SK-N-SH treated with all-trans-retinoic acid at 6 μM for 48 hours (cell line): ENCODE results near the gene GBE1.

Experiments used
- ATAC-seq: fragments of 200-7000 bp; cut with Tn5 transposase; 3 replicates; pipeline ENCODE4 v1.9.1; 2020; ENCODE audit warnings: mild to moderate bottlenecking, moderate library complexity
- ARNTL ChIP-seq: fragments of 450-650 bp; formaldehyde crosslinking; IDR thresholded peaks from 2 replicates; pipeline ENCODE4 v1.5.0; 2020; ENCODE audit warnings: low read depth, mild to moderate bottlenecking, moderate library complexity, borderline replicate concordance
- BACH2 ChIP-seq: fragments of 250-450 bp; sonication (Bioruptor Pico); IDR thresholded peaks from 2 replicates; pipeline ENCODE4 v1.9.0; 2021; ENCODE audit warnings: mild to moderate bottlenecking, borderline replicate concordance
- CREB5 ChIP-seq: fragments of 250-450 bp; sonication (Bioruptor Pico); IDR thresholded peaks from 2 replicates; pipeline ENCODE4 v1.5.1; 2020; ENCODE audit warnings: low read depth, mild to moderate bottlenecking, moderate library complexity
- CSDC2 ChIP-seq: fragments of 250-450 bp; sonication (Bioruptor Pico); IDR thresholded peaks from 2 replicates; pipeline ENCODE4 v1.5.0; 2020; ENCODE audit warnings: mild to moderate bottlenecking, moderate library complexity
- CSRNP3 ChIP-seq: fragments of 250-450 bp; sonication (Bioruptor Pico); IDR thresholded peaks from 2 replicates; pipeline ENCODE4 v1.5.1; 2021; ENCODE audit warnings: mild to moderate bottlenecking, moderate library complexity
- ESRRG ChIP-seq: fragments of 250-450 bp; sonication (Bioruptor Pico); IDR thresholded peaks from 2 replicates; pipeline ENCODE4 v1.6.1; 2021; ENCODE audit warnings: mild to moderate bottlenecking
- ISL1 ChIP-seq: fragments of 250-450 bp; sonication (Bioruptor Pico); IDR thresholded peaks from 2 replicates; pipeline ENCODE4 v2.1.2; 2022; ENCODE audit warnings: mild to moderate bottlenecking, moderate library complexity
- OSR1 ChIP-seq: fragments of 250-450 bp; sonication (Bioruptor Pico); IDR thresholded peaks from 2 replicates; pipeline ENCODE4 v1.8.0; 2022; ENCODE audit warnings: moderate library complexity, mild to moderate bottlenecking, inconsistent platforms
- PATZ1 ChIP-seq: fragments of 250-450 bp; sonication (Bioruptor Pico); IDR thresholded peaks from 2 replicates; pipeline ENCODE4 v1.8.0; 2020; ENCODE audit warnings: mild to moderate bottlenecking, moderate library complexity, borderline replicate concordance
- POU6F1 ChIP-seq: fragments of 250-450 bp; sonication (Bioruptor Pico); IDR thresholded peaks from 2 replicates; pipeline ENCODE4 v1.8.0; 2021; ENCODE audit warnings: low read depth, mild to moderate bottlenecking, moderate library complexity, borderline replicate concordance
- PPARA ChIP-seq: fragments of 250-450 bp; sonication (Bioruptor Pico); IDR thresholded peaks from 2 replicates; pipeline ENCODE4 v1.5.0; 2020; ENCODE audit warnings: mild to moderate bottlenecking, borderline replicate concordance
- SNAI2 ChIP-seq: fragments of 250-450 bp; sonication (Bioruptor Pico); IDR thresholded peaks from 2 replicates; pipeline ENCODE4 v1.5.0; 2020; ENCODE audit warnings: mild to moderate bottlenecking, moderate library complexity
- TCF4 ChIP-seq: fragments of 250-450 bp; sonication (Bioruptor Pico); IDR thresholded peaks from 2 replicates; pipeline ENCODE4 v1.8.0; 2021; ENCODE audit warnings: mild to moderate bottlenecking, moderate library complexity, borderline replicate concordance
- TOX ChIP-seq: fragments of 250-450 bp; sonication (Bioruptor Pico); IDR thresholded peaks from 2 replicates; pipeline ENCODE4 v1.8.0; 2021; ENCODE audit warnings: mild to moderate bottlenecking, moderate library complexity, borderline replicate concordance
- TSHZ2 ChIP-seq: fragments of 250-450 bp; sonication (Bioruptor Pico); IDR thresholded peaks from 2 replicates; pipeline ENCODE4 v1.5.0; 2020; ENCODE audit warnings: mild to moderate bottlenecking, moderate library complexity
- ZC3H10 ChIP-seq: fragments of 250-450 bp; sonication (Bioruptor Pico); IDR thresholded peaks from 2 replicates; pipeline ENCODE4 v1.5.1; 2021; ENCODE audit warnings: mild to moderate bottlenecking, moderate library complexity
- ZFP3 ChIP-seq: fragments of 250-450 bp; sonication (Bioruptor Pico); IDR thresholded peaks from 2 replicates; pipeline ENCODE4 v1.5.0; 2020; ENCODE audit warnings: mild to moderate bottlenecking, moderate library complexity
- ZFP30 ChIP-seq: fragments of 450-650 bp; formaldehyde crosslinking; IDR thresholded peaks from 2 replicates; pipeline ENCODE4 v1.5.0; 2022; ENCODE audit warnings: mild to moderate bottlenecking, moderate library complexity
- ZNF565 ChIP-seq: fragments of 450-650 bp; formaldehyde crosslinking; conservative IDR thresholded peaks from 2 replicates; pipeline ENCODE4 v1.5.0; 2020; ENCODE audit warnings: low read depth, mild to moderate bottlenecking, moderate library complexity
- ZNF70 ChIP-seq: fragments of 450-650 bp; formaldehyde crosslinking; IDR thresholded peaks from 2 replicates; pipeline ENCODE4 v1.5.0; 2020; ENCODE audit warnings: mild to moderate bottlenecking, moderate library complexity
- ZNF8 ChIP-seq: fragments of 450-650 bp; formaldehyde crosslinking; IDR thresholded peaks from 2 replicates; pipeline ENCODE4 v1.5.0; 2020; ENCODE audit warnings: mild to moderate bottlenecking, moderate library complexity

Gene GBE1

GRCh38 chr3:81601707-81602305 is 159.6 kb downstream of the GBE1 start:
- no peak for ATAC-seq
- TF ChIP-seq ZNF8 (no peak), BACH2 (CRISPR knock-in tag) (no peak), ZFP30 (CRISPR knock-in tag) (no peak), ZFP3 (CRISPR knock-in tag) (no peak), PATZ1 (CRISPR knock-in tag) (no peak), TOX (no peak), ISL1 (CRISPR knock-in tag) (no peak), SNAI2 (CRISPR knock-in tag) (no peak), TCF4 (CRISPR knock-in tag) (no peak), ESRRG (CRISPR knock-in tag) (no peak), CSDC2 (CRISPR knock-in tag) (no peak), ARNTL (CRISPR knock-in tag) (no peak), CREB5 (CRISPR knock-in tag) (no peak), ZC3H10 (no peak), POU6F1 (no peak), CSRNP3 (no peak), ZNF565 (no peak), ZNF70 (CRISPR knock-in tag) (no peak)

- ATAC-seq, result no peak; the same call in 2 of the 3 replicates
- TF ChIP-seq PATZ1 (CRISPR knock-in tag) (no peak), OSR1 (CRISPR knock-in tag) (no peak), PPARA (no peak), ZNF565 (no peak), TCF4 (CRISPR knock-in tag) (no peak)
- TF ChIP-seq, all 23 proteins: peak for 0
Observed at GRCh38 chr3:81592101-81592500, 169.3 kb downstream of the GBE1 start.

- ATAC-seq, result no peak
- TF ChIP-seq TSHZ2 (CRISPR knock-in tag) (no peak), ZFP30 (CRISPR knock-in tag) (no peak)
Observed at GRCh38 chr3:81585937-81586336, 175.5 kb downstream of the GBE1 start.
